ENCODE measurements around the gene BTG3.

The BTG3 gene

GRCh38 chr21:17612565-17613241 is at the start of gene BTG3:
BTG3 (minus strand) TSS chr21:17612901; CDS start chr21:17609144, 3,757 bp downstream.
- DNase-seq = peak; percentile 34

DNA sequence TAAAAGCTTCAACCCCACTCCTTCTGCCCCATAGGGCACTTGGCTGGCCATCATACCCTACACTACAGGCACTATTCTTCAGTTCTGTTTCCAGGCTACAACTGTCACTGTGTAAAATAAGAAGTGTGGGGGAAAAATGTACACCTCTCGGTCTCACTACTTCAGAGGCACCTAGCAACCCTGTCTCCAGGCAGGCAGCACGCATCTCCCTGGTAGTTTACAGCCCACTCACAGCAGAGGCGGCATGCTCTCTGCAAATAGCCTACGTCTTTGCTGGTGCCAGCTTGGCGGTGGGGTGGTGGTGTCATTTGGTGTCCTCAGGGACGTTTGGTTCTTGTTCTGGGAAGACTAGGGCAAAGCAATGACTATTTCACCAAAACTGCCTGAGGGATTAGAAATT is 48.2 kb upstream of the BTG3 start:
- DNase-seq = no peak

DNA sequence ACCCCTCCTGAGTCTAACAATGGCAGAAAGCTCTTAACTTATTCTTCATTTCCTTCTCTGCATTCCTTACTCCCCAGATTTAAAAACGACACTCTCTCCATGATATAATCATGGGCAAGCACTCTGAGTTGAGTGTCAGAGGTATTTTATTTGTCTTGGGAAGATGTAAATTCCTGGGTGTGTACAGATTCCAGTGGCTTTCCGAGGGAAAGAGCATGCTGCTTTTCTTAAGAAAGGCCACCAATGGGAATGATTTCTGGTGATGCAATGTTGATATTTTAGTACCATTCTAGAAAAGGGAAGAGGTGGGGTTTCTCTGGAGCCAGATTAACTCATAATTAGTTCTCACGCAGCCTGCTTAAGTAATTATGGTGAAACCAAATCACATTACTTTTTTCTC is 47.8 kb upstream of the BTG3 start:
- DNase-seq = no peak

DNA sequence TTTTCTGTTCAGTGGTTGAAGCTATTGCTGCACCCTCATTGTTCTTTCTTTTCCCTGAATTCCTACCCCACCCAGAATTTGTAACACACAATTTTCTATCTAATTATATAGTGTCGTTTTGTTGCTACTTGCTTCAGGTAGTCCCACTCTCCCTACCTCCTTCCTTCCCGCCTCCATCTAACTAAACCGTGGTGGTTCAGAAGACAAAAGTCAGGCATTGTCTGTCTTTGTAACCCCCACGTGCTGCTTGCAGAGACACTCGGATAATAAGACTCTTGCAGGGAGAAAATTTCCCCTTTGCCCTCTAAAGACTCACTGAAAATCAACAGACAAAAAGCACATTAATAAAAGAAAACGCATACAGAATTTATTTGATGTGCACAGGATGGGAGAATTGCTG is 46.2 kb upstream of the BTG3 start:
- DNase-seq = no peak

DNA sequence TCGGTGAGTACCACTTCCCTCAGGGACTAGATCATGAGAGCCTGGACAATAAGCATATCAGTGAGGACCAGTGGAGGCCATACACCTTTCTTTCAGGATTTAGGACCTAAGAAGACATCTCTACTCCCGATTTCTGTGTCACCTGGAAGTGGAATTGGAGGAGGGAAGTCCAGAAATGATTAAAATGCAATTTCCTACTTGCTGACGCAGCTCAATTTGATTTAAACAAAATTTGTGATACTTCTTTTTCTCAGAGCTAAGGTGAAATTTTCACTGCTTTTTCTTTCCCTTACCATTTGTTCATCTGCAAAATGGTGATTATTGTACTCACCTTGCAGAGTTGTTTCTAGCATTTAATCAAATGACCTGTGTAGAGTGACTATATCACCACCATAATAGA is 38.8 kb upstream of the BTG3 start:
- DNase-seq = no peak

GRCh38 chr21:17650292-17650691 is 37.6 kb upstream of the BTG3 start:
- no peak for DNase-seq

DNA sequence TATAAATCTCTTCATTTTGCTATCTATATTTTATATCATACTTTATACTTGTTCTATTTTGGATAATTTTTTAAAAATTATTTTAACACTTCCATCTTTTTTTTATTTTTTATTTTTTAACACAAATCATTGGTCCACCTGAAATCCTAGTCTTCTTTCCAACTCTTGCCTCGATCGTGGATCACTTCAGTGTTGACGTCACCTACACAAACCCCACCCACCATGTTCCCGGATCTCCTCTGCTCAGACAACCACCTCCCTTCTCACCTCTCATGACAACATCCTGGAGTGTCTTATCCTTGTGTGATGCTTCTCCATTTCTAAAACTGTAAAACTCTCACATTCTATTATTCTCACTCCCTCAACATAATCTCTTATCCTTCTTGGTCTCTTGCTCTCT is 34.1 kb upstream of the BTG3 start:
- no peak for DNase-seq

DNA sequence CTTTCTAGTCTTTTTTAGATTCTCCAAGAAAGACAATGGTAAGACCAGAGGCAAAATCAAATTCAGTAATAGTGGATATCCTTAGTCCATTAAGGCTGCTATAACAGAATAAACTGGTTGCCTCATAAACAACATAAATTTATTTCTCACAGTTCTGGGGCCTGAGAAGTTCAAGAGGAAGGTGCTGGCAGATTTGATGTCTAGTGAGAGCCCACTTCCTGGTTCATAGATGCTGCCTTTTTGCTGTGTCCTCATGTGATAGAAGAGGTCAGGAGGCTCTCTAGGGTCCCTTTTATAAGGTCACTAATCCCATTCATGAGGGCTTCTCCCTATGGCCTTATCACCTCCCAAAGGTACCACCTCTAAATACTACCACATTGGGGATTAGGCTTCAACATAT is 31.5 kb upstream of the BTG3 start:
- DNase-seq = no peak

DNA sequence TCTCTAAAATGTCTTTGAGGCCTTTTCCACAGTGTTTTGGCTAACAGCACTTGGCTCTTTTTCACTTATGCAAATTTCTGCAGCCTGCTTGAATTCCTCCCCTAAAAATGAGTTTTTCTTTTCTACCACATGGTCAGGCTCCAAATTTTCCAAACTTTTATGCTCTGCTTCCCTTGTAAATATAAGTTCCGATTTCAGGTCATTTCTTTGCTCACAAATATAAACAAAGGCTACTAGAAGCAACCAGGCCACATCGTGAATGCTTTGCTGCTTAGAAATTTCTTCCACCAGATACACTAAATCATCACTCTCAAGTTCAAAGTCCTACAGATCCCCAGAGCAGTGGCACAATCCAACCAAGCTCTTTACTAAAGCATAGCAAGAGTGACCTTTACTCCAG is 28.1 kb upstream of the BTG3 start:
- DNase-seq = no peak

GRCh38 chr21:17636711-17637110 is 24.0 kb upstream of the BTG3 start:
- no peak for DNase-seq

DNA sequence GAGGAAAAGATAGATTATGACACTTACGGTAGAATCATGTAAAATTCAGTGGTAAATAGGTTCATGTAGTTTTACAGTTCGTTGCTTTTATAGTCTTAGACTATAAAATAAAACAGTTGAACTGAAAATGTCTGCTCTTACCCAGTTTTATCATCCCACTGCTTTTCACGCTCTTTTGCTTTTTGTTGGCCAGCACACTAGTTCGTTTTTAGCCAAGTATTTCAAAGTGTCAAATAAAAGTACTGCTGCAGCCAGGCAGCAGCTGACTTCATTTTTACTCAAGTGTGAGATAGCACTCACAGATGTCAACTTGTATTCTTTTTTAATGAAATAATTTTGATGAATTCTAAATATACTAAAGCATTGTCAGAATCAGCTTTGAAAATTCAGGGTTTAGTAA is 18.5 kb upstream of the BTG3 start:
- DNase-seq = no peak

- no peak for DNase-seq
Measured at GRCh38 chr21:17622018-17622417, 9.3 kb upstream of the BTG3 start.

DNA sequence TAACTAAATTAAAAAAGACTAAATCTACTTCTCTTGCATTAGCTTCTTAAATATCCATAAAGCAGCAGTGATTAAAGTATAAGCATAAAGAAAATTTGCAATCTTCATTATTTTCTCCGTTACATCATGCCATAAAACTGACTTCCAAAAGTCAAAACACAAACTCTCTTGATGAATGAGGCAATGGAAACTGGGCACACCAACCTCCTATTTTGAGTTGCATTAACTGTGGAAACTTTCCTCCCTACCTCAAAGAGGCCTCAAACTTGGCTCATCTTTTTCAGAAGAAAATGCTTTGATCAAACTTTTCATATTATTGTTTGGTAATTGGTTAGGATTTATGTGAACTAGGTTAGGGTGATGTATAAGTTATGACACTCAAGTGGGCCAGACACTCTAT is 4.1 kb upstream of the BTG3 start:
- no peak for DNase-seq

GRCh38 chr21:17613242-17613676 is 558 bp upstream of the BTG3 start:
- DNase-seq = no peak

DNA sequence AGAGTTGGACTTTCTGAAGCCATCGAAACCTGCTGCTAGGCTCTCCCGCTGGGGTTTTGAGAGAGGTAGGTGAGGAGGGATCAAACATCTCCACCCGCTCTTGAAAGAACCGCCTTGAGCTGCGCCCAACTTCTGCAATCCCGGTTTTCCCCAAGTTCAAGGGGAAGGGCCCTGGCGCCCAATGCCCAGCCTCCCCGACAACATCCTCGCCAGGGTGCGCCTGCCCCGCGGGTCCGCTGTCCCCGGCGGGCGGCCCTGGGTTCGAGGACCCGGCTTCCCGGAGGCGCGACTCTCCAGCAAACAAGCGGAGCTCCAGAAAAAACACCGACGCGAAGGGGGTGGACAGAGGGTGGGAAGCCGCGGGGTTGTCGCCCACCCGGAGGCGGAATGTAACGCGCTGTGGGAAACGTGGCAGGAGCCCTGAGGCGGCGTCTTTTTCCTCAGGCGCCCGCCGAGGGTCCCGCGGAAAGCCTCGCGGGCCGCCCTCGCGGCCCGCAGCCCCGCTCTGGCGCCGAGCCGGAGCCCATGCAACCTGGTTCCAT is 607 bp downstream of the BTG3 start:
- DNase-seq = no peak

- DNase-seq = no peak
Measured at GRCh38 chr21:17611414-17612022, 1.2 kb downstream of the BTG3 start.

DNA sequence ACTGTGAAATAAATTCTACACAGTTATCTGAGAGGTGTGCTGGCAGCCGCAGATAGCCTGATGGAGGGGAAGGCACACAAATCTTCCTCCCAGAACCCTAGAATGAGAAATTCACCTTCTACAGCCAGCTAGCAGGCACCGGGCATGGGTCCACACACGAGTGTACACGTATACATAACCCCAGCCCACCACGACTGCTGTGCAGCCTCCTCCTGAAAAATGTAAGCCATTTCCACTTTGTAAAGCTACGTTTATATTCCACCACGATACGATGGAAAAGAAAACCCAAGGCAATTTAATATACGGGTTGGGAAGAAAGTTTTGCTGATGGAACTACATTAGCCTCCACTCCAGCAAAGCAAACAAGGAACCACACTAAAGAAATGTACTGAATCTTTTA is 1.8 kb downstream of the BTG3 start:
- DNase-seq = no peak

- DNase-seq = no peak
Measured at GRCh38 chr21:17609681-17610080, 3.0 kb downstream of the BTG3 start.

DNA sequence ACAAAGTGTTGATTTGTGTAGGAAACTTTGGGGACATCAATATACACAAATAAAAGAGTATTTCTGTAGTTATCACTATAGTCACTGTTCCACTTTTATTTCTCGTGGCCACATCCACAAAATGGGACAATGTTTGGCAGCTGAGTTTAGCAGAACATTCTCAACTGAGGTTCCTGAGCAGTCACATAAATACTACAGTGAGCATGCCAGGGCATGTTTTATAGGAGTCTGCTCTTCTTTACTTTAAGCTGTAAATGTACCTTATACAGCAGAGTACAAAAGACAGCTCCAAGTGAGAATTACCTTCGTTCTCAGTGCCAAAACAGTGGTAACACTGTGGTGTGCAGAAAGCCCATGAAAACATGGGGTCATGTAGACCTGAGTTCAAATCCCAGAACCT is 5.0 kb downstream of the BTG3 start:
- no peak for DNase-seq

- no peak for DNase-seq
Measured at GRCh38 chr21:17602874-17603273, 9.8 kb downstream of the BTG3 start.

- no peak for DNase-seq
Measured at GRCh38 chr21:17598437-17598836, 14.3 kb downstream of the BTG3 start.

GRCh38 chr21:17597680-17598079 is 15.0 kb downstream of the BTG3 start:
- DNase-seq = no peak

GRCh38 chr21:17590430-17590829 is 22.3 kb downstream of the BTG3 start:
- DNase-seq = no peak

DNA sequence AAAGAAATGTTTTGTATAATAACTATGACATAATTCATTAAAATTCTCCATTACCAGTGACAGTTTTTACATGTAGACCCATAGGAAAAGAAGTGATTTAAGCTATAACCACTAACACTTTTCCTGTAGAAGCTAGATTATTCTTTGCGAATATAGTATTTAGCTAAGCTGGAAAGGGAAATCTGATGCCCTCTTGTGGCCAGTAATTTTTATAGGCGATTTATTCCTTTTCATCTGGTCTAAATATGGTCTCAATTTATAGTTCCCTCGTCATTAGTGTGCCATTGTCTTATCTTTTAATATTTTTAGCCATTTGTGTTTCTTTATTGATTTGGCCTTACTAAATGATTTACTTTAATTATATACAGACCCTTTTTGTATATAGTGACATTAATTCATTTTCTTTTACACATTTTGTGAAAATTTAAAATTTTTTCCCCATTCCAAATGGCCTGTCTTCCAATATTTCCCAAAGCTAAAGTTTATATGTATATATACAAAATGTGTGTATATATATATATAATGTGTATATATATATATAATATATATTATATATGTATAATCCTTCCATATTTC is 26.7 kb downstream of the BTG3 start:
- peak; percentile 43 for DNase-seq
